GM21390 (cell line): ENCODE data around the gene INPP5A.
A peak's percentile ranks its signal among the peaks of the same experiment; 100 is the strongest.

Experiments
- ATAC-seq: cut with Tn5 transposase; IDR thresholded peaks from one replicate; pipeline ENCODE4 v1.9.1; 2021; ENCODE audit not compliant: unreplicated experiment

The INPP5A gene

DNA sequence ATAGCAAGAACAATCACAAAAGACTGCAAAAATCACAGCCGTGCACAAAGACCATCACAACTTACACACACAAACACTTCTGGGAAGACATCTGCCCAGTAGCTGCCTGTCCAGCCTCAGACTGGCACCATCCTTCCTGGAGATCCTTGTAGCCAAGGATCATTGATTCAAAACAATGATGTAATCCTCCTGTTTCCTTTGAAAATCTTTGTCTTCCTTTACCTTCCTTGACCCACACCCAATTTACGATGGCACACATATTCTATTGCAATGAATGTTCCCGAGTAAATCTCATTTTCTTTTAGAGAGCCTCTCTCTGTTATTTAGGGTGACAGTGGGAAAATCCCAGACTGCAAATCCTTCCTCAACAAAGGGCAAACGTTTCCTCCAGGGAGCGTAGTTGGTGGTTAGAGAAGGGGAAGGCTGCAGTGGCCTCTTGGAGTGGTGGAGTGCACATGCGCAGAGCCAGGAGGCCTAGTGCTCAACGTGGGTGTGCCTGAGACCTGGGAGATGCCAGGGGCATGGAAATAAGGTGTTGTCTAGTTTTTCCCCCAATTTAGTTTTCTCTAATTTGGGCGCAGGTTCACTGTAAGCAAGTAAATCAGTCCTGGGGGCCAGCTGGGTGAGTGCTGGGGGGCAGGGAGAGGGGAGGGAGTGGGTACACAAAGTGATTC, 3.1 kb upstream of the INPP5A start:
- ATAC-seq = no peak

DNA sequence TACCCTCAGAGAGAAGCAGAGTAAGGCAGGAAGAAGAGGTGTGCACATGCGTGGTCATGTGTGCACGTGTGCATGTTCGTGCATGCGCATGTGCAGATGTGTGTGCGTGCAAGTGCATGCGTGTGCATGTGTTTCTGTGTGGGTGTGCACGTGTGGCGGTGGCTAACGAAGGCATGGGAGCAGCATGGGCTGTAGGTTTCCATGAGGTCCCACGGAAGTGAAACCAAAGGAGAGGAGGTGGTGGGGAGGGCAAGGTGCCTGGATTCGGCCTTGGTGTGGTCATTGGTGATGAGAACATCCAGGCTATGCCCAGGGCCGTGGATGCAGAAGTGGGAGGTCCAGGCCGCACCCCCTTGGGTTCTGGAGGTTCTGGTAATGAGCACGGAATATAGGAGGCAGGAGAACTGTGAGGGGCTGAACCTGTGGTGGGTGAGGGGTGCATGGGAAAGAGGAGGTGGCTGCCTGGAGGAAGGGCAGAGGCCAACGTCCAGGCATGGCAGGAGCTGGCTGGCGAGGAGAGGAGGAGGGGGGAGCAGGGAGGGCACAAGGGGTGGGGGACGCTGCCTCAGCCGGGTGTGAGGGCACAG, 2.4 kb upstream of the INPP5A start:
- no peak for ATAC-seq

- ATAC-seq = no peak
These were observed 1.2 kb upstream of the INPP5A start for GRCh38 chr10:132536241-132536876.

DNA sequence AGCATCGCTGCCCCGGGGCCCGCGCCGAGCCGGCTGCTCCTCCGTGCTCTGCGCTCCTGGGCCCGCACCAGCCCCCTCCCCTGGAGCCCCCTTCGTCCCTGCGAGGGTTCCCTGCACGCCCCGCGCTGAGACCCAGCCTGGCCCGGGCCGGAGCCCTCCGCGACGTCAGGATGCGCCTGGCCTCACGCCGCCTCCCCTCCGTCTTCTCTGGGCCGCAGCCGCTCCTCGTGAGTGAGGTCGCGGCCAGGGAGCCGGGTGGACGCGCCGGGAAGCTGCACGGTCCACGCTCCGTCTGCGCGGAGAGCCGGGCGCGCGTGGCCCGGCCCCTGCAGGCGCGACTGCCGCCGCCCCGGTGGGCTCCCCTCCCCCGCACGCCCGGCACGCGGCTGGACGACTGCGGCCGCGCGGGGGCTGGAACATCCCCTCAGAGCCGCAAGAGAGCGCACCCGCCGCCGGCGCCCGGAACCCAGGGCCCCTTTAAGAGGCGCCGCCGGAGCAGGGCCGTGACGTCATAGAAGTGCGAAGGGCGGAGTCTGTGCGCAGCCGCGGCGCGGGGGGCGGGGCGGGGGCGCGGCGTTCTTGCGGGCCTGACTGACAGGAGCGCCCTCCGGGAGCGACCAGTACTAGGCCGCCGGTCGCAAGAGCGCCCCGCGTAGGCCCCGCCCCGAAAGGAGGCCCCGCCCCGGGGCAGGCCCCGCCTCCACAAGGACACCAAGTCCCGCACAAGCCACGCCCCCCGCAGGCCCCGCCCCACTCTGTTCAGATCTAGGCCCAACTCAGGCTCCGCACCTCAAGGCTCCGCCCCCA, 507 bp upstream of the INPP5A start:
- ATAC-seq = peak; percentile 84

DNA sequence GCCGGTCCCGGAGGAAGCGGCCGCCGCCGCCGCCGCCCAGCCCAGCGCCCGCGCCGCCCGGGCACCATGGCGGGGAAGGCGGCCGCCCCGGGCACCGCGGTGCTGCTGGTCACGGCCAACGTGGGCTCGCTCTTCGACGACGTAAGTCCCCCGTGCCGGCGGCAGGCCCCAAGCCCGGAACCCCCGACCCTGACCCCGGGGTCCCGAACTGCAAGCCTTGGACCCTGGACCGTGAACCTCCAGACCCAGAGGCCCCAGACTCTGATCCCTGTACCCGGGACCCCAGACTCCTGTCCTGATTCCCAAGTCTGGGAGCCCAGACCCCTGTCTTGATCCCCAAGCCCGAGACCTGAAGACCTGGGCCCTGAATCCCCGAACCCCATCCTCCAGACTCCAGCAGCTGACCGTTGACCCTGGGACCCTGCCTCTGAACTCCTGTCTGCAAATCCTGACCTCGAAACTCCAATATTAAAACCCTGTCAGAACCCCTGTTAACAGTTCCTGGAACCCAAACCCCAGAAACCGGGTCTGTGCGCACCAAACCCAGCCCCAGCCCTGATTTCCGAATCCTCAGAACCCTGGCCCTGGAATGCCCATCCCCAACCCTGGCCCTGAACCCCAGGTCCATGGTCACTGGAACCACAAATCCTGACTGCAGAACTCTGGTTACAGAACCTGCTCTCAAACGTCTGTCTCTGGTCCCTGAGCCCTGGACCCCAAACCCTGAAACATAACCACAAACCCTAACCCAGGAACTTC, 623 bp downstream of the INPP5A start:
- ATAC-seq = no peak

DNA sequence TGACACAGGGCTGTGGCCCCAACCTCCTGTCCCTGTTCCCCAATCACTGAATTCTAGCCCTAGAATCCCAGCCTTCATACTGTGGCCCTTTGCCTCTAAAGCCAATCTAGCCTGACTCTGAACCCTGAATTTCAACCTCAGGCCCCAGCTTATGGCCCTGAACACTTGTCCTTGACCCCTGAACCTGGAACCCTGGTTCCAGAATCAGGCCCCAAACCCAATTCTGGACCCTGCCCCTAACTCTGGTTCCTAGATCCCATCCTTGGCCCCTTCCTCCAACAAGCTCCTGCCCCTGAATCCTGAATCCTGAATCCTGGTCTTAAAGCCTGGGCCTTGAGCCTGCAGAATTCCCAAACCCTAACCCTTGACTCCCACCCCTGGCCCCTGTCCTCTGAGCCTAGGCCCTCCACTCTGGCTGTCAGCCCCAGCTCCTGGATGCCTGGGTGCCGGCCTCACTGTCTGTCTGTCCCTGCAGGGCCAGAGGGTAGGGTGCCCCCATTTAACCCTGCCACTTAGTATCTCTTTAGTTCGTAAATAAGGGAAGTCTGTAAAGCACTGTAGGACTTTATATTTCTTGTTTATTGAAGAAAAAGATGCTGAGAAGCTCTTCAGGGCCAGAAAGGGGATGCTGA, 1.3 kb downstream of the INPP5A start:
- ATAC-seq = no peak

- no peak for ATAC-seq
These were observed 1.8 kb downstream of the INPP5A start for GRCh38 chr10:132539431-132539839.

DNA sequence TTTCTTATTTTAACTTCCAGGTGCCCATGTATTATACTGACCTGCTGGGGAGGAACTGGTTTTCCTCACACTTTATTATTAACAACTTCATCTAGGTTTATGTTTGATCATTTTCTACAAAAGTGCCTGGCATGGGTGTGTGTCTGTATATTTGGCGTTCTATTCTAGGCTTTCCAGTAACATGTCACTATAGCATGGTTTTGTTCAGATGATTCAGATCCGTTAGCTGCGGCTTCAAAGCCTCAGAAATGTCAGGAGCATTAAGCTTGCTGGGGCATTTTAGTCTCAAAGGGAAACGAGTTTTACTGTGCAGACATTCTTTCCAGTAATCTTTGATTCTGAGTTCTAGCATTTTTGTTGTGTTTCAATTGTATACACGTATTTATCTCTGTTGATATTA, 2.3 kb downstream of the INPP5A start:
- no peak for ATAC-seq

DNA sequence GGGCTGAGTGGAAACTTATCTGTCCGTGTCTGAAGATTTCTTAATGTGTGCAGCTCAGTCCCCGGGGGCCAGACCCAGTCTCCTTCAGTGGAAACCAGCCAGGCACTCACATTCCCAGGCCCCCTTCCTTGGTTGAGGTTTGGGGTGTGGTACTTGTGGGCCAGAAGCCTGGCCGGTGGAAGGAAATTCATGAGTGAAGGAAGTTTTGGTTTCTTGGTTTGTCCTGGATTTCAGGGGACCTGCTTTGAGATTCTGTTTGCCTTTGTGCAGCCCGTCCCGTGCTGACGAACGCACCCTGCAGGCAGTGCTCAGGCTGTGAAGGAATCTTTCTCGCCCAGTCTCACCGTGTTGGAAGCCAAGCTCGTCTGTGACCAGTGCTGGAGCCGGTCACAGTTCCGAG, 2.9 kb downstream of the INPP5A start:
- ATAC-seq = no peak

DNA sequence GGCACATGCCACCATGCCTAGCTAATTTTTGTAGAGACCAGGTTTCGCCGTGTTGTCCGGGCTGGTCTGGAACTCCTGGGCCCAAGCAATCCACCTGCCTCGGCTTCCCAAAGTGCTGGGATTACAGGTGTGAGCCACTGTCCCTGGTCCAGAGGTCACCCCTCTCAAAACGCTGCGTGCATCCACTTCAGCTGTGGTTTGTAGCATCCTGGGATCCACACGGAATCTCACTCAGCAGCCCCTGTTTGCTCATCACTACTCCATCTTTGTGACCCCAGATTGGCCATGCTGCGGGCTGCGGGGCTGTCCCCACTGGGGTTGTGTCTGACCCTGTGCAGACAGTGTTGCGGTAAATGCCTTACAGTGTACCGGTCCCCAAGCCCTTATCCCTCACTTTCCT, 3.5 kb downstream of the INPP5A start:
- ATAC-seq = no peak

GRCh38 chr10:132541601-132542011, 4.0 kb downstream of the INPP5A start:
- ATAC-seq = no peak

- ATAC-seq = no peak
These were observed 4.6 kb downstream of the INPP5A start for GRCh38 chr10:132542086-132542775.

DNA sequence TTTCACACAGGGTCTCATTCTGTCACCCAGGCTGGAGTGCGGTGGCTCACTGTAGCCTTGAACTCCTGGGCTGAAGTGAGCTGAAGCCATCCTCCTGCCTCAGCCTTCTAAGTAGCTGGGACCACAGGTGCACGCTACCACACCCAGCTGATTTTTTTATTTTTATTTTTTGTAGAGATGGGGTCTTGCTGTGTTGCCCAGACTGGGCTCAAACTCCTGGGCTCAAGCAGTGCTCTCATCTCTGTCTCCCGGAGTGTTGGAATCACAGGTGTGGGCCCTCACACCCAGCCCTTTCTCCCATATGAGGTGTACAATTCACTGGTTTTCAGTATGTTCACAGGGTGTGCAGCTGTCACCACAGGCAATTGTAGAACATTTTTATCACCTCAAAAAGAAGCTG, 5.2 kb downstream of the INPP5A start:
- no peak for ATAC-seq

DNA sequence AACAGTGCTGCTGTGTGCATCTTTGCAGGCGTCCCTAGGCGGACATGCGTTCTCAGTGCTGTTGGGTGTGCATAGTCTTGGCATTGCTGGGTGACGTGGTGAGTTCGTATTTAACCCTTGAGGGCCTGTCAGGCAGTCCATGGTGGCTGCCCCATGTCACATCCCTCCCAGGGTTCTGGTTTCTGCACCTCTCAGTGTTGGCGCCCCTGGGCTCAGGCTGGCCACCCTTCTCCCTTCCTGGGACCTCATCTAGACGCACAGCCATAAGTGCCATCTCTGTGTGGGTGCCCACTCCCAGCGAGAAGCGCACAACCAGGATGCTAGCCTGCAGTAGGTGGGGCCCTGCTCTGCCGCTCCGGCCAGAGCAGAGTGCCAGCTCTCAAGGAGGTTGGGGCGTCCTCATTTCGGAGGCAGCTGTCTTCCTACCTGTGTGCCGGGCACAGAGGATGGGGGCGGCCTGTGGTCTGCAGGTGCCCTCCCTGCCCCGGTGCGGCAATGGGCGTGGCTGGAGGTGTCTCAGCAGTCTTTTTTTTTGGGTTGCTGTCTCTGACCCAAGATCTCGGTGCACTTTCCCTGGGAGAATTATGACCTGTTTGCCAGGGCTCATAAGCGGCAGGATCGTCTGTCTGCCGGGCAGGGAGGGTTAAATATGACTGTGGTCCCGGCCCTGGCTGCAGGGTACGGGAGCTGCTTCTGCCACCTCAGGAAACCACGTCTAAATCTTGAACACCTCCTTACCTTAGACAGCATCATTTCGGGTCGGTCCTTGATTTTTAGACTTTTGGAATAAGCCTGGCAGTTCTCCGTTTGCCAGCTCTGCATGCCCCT, 6.5 kb downstream of the INPP5A start:
- ATAC-seq = no peak

- no peak for ATAC-seq
These were observed 7.4 kb downstream of the INPP5A start for GRCh38 chr10:132544744-132545658.

- ATAC-seq = no peak
These were observed 8.2 kb downstream of the INPP5A start for GRCh38 chr10:132545659-132546367.
